Measurements from ENCODE around the gene SCGB2A2.

SCGB2A2 gene

GRCh38 chr11:62256281-62256680 is 13.7 kb upstream of the SCGB2A2 start:
- Histone ChIP-seq H3K4me1 (ENCODE audit: control insufficient read depth, insufficient read depth, low read length) (no peaks in the 10 kb centered on the region), H3K9me3 (ENCODE audit: control insufficient read depth, insufficient read depth, low read length) (no peaks in the 10 kb centered on the region), H3K4me3 (ENCODE audit: low read depth, low read length) (no peak overlapping the region), H3K36me3 (ENCODE audit: control insufficient read depth, insufficient read depth, low read length) (no peaks in the 10 kb centered on the region), H3K27me3 (ENCODE audit: control insufficient read depth, insufficient read depth, low read length) (no peaks in the 10 kb centered on the region), H3K9ac (ENCODE audit: low read depth, low read length) (no peak overlapping the region)

GRCh38 chr11:62260261-62260953 is 9.6 kb upstream of the SCGB2A2 start:
- Histone ChIP-seq H3K4me1 (ENCODE audit: control insufficient read depth, insufficient read depth, low read length) (no peaks in the 10 kb centered on the region), H3K9ac (ENCODE audit: low read depth, low read length) (no peak overlapping the region), H3K9me3 (ENCODE audit: control insufficient read depth, insufficient read depth, low read length) (no peaks in the 10 kb centered on the region), H3K36me3 (ENCODE audit: control insufficient read depth, insufficient read depth, low read length) (no peaks in the 10 kb centered on the region), H3K4me3 (ENCODE audit: low read depth, low read length) (no peak overlapping the region), H3K27me3 (ENCODE audit: control insufficient read depth, insufficient read depth, low read length) (no peaks in the 10 kb centered on the region)

GRCh38 chr11:62264004-62264403 is 6.0 kb upstream of the SCGB2A2 start:
- Histone ChIP-seq H3K9ac (ENCODE audit: low read depth, low read length) (no peak overlapping the region), H3K4me3 (ENCODE audit: low read depth, low read length) (no peak overlapping the region), H3K4me1 (ENCODE audit: control insufficient read depth, insufficient read depth, low read length) (no peaks in the 10 kb centered on the region), H3K9me3 (ENCODE audit: control insufficient read depth, insufficient read depth, low read length) (no peaks in the 10 kb centered on the region), H3K27me3 (ENCODE audit: control insufficient read depth, insufficient read depth, low read length) (no peaks in the 10 kb centered on the region), H3K36me3 (ENCODE audit: control insufficient read depth, insufficient read depth, low read length) (no peaks in the 10 kb centered on the region)

- no peak overlapping the region for H3K4me3 ChIP-seq (ENCODE audit: low read depth, low read length)
These were observed 3.4 kb upstream of the SCGB2A2 start for GRCh38 chr11:62266558-62266957.

GRCh38 chr11:62267050-62267449 is 2.9 kb upstream of the SCGB2A2 start:
- Histone ChIP-seq H3K36me3 (ENCODE audit: control insufficient read depth, insufficient read depth, low read length) (no peaks in the 10 kb centered on the region), H3K9me3 (ENCODE audit: control insufficient read depth, insufficient read depth, low read length) (no peaks in the 10 kb centered on the region)

More at GRCh38 chr11:62266558-62266957, 3.4 kb upstream of the SCGB2A2 start:
- Histone ChIP-seq H3K36me3 (ENCODE audit: control insufficient read depth, insufficient read depth, low read length) (no peaks in the 10 kb centered on the region), H3K4me1 (ENCODE audit: control insufficient read depth, insufficient read depth, low read length) (no peaks in the 10 kb centered on the region), H3K27me3 (ENCODE audit: control insufficient read depth, insufficient read depth, low read length) (no peaks in the 10 kb centered on the region), H3K9ac (ENCODE audit: low read depth, low read length) (no peak overlapping the region), H3K9me3 (ENCODE audit: control insufficient read depth, insufficient read depth, low read length) (no peaks in the 10 kb centered on the region)

GRCh38 chr11:62267576-62267975 is 2.4 kb upstream of the SCGB2A2 start:
- Histone ChIP-seq H3K9me3 (ENCODE audit: control insufficient read depth, insufficient read depth, low read length) (no peaks in the 10 kb centered on the region), H3K36me3 (ENCODE audit: control insufficient read depth, insufficient read depth, low read length) (no peaks in the 10 kb centered on the region)

More at GRCh38 chr11:62267050-62267449, 2.9 kb upstream of the SCGB2A2 start:
- no peaks in the 10 kb centered on the region for H3K4me1 ChIP-seq (ENCODE audit: control insufficient read depth, insufficient read depth, low read length)
- H3K4me3 ChIP-seq (ENCODE audit: low read depth, low read length): no peak overlapping the region
- no peak overlapping the region for H3K9ac ChIP-seq (ENCODE audit: low read depth, low read length)
- no peaks in the 10 kb centered on the region for H3K27me3 ChIP-seq (ENCODE audit: control insufficient read depth, insufficient read depth, low read length)

GRCh38 chr11:62273284-62273683 is 3.3 kb downstream of the SCGB2A2 start:
- H3K36me3 ChIP-seq (ENCODE audit: control insufficient read depth, insufficient read depth, low read length): no peaks in the 10 kb centered on the region
- no peak overlapping the region for H3K9ac ChIP-seq (ENCODE audit: low read depth, low read length)
- H3K4me1 ChIP-seq (ENCODE audit: control insufficient read depth, insufficient read depth, low read length): no peaks in the 10 kb centered on the region
- no peak overlapping the region for H3K4me3 ChIP-seq (ENCODE audit: low read depth, low read length)
- no peaks in the 10 kb centered on the region for H3K27me3 ChIP-seq (ENCODE audit: control insufficient read depth, insufficient read depth, low read length)
- no peaks in the 10 kb centered on the region for H3K9me3 ChIP-seq (ENCODE audit: control insufficient read depth, insufficient read depth, low read length)

More at GRCh38 chr11:62267576-62267975, 2.4 kb upstream of the SCGB2A2 start:
- Histone ChIP-seq H3K4me1 (ENCODE audit: control insufficient read depth, insufficient read depth, low read length) (no peaks in the 10 kb centered on the region), H3K27me3 (ENCODE audit: control insufficient read depth, insufficient read depth, low read length) (no peaks in the 10 kb centered on the region), H3K9ac (ENCODE audit: low read depth, low read length) (no peak overlapping the region), H3K4me3 (ENCODE audit: low read depth, low read length) (no peak overlapping the region)

GRCh38 chr11:62273789-62274275 is 3.9 kb downstream of the SCGB2A2 start:
- Histone ChIP-seq H3K4me3 (ENCODE audit: low read depth, low read length) (no peak overlapping the region), H3K9me3 (ENCODE audit: control insufficient read depth, insufficient read depth, low read length) (no peaks in the 10 kb centered on the region), H3K36me3 (ENCODE audit: control insufficient read depth, insufficient read depth, low read length) (no peaks in the 10 kb centered on the region), H3K9ac (ENCODE audit: low read depth, low read length) (no peak overlapping the region), H3K4me1 (ENCODE audit: control insufficient read depth, insufficient read depth, low read length) (no peaks in the 10 kb centered on the region), H3K27me3 (ENCODE audit: control insufficient read depth, insufficient read depth, low read length) (no peaks in the 10 kb centered on the region)

GRCh38 chr11:62280452-62280851 is 10.5 kb downstream of the SCGB2A2 start:
- no peaks in the 10 kb centered on the region for H3K36me3 ChIP-seq (ENCODE audit: control insufficient read depth, insufficient read depth, low read length)
- H3K27me3 ChIP-seq (ENCODE audit: control insufficient read depth, insufficient read depth, low read length): no peaks in the 10 kb centered on the region
- no peak overlapping the region for H3K4me3 ChIP-seq (ENCODE audit: low read depth, low read length)
- peaks cover 3% of the 10 kb centered on the region for H3K9me3 ChIP-seq (ENCODE audit: control insufficient read depth, insufficient read depth, low read length)
- no peak overlapping the region for H3K9ac ChIP-seq (ENCODE audit: low read depth, low read length)
- H3K4me1 ChIP-seq (ENCODE audit: control insufficient read depth, insufficient read depth, low read length): no peaks in the 10 kb centered on the region

- H3K4me3 ChIP-seq (ENCODE audit: low read depth, low read length): no peak overlapping the region
- no peaks in the 10 kb centered on the region for H3K27me3 ChIP-seq (ENCODE audit: control insufficient read depth, insufficient read depth, low read length)
- H3K36me3 ChIP-seq (ENCODE audit: control insufficient read depth, insufficient read depth, low read length): no peaks in the 10 kb centered on the region
- no peak overlapping the region for H3K9ac ChIP-seq (ENCODE audit: low read depth, low read length)
- H3K9me3 ChIP-seq (ENCODE audit: control insufficient read depth, insufficient read depth, low read length): no peaks in the 10 kb centered on the region
- H3K4me1 ChIP-seq (ENCODE audit: control insufficient read depth, insufficient read depth, low read length): no peaks in the 10 kb centered on the region
These were observed 25.5 kb downstream of the SCGB2A2 start for GRCh38 chr11:62295504-62295903.

GRCh38 chr11:62298975-62299374 is 29.0 kb downstream of the SCGB2A2 start, which contains the start of gene SCGB1D4:
TSS of gene SCGB1D4 (minus strand) at chr11:62299075. CDS start at chr11:62299010, 65 bp downstream.
- no peak within 1 kb of the TSS for H3K4me3 ChIP-seq (ENCODE audit: low read depth, low read length)
- H3K27me3 ChIP-seq (ENCODE audit: control insufficient read depth, insufficient read depth, low read length): no peaks in the 10 kb centered on the region
- no peaks in the 10 kb centered on the region for H3K9me3 ChIP-seq (ENCODE audit: control insufficient read depth, insufficient read depth, low read length)
- no peak within 1 kb of the TSS for H3K9ac ChIP-seq (ENCODE audit: low read depth, low read length)
- H3K4me1 ChIP-seq (ENCODE audit: control insufficient read depth, insufficient read depth, low read length): no peaks in the 10 kb centered on the region
- H3K36me3 ChIP-seq (ENCODE audit: control insufficient read depth, insufficient read depth, low read length): no peaks in the 10 kb centered on the region

GRCh38 chr11:62306227-62306626 is 36.3 kb downstream of the SCGB2A2 start:
- H3K36me3 ChIP-seq (ENCODE audit: control insufficient read depth, insufficient read depth, low read length): no peaks in the 10 kb centered on the region
- no peaks in the 10 kb centered on the region for H3K9me3 ChIP-seq (ENCODE audit: control insufficient read depth, insufficient read depth, low read length)
- H3K9ac ChIP-seq (ENCODE audit: low read depth, low read length): no peak overlapping the region
- H3K4me3 ChIP-seq (ENCODE audit: low read depth, low read length): no peak overlapping the region
- H3K27me3 ChIP-seq (ENCODE audit: control insufficient read depth, insufficient read depth, low read length): peaks cover 4% of the 10 kb centered on the region
- no peaks in the 10 kb centered on the region for H3K4me1 ChIP-seq (ENCODE audit: control insufficient read depth, insufficient read depth, low read length)
